Lower lobe of right lung (tissue), 2 donors: ENCODE measurements around the gene TDP1. TPM values are rescaled to one million over a fixed set of nuclear protein-coding genes. Genes with fewer than 3 reads are reported as not detected.

ENCODE experiments used
- ATAC-seq, 2 donors: fragments of 200-7000 bp; cut with Tn5 transposase; one replicate each; pipeline ENCODE4 v1.9.1; 2020 to 2022; ENCODE audit warnings: mild to moderate bottlenecking in 2 of 2, moderate library complexity in 2 of 2
- DNase-seq: peaks from one replicate; pipeline ENCODE4 v3.0.0-alpha.2; 2020
- H3K27ac ChIP-seq: fragments of 200-600 bp; one replicate; pipeline ENCODE4 v1.8.0; 2022
- H3K27me3 ChIP-seq: fragments of 200-600 bp; one replicate; pipeline ENCODE4 v1.8.0; 2022; ENCODE audit warnings: low read depth
- H3K36me3 ChIP-seq: fragments of 200-600 bp; one replicate; pipeline ENCODE4 v1.8.0; 2022; ENCODE audit warnings: mild to moderate bottlenecking
- H3K4me1 ChIP-seq: fragments of 200-600 bp; one replicate; pipeline ENCODE4 v1.8.0; 2022
- H3K4me3 ChIP-seq: fragments of 200-600 bp; one replicate; pipeline ENCODE4 v1.8.0; 2022; ENCODE audit warnings: mild to moderate bottlenecking
- H3K9me3 ChIP-seq: fragments of 200-600 bp; one replicate; pipeline ENCODE4 v1.8.0; 2022
- CTCF ChIP-seq: fragments of 200-600 bp; IDR thresholded peaks from one replicate; pipeline ENCODE4 v1.8.0; 2022; ENCODE audit warnings: antibody characterized with exemption, mild to moderate bottlenecking
- intact Hi-C: fragments of 100-400 bp; cut with DNase I; formaldehyde crosslinking; loops from one replicate; pipeline ENCODE4 v1.11.0; 2022
- total RNA-seq: library from RNA; stranded (reverse); fragmentation: NEBNext Ultra II Directional; extraction: Animal tissue kit (Norgen Biotek cat#: 25700); gene quantifications from one replicate; pipeline ENCODE4 v1.2.1, GENCODE V29; 2021
- donor health status: DM: no; HTN: yes; CAD: no; lungs with severe emphysema.

The TDP1 gene
- total RNA-seq, 1 donor from 2014 or later: 9.6 TPM

- Histone ChIP-seq H3K27me3 (peaks cover 65% of the 10 kb centered on the region), H3K36me3 (no peaks in the 10 kb centered on the region), H3K4me3 (peak overlapping the region; percentile 51), H3K27ac (no peak overlapping the region), H3K4me1 (peaks cover 33% of the 10 kb centered on the region), H3K9me3 (no peaks in the 10 kb centered on the region)
- no peak for TF ChIP-seq CTCF
- intact Hi-C loops: no loop called here
- no peak for DNase-seq
- ATAC-seq: peak; percentile 25 to 30
Measured at GRCh38 chr14:90060965-90061684, 105.4 kb downstream of the TDP1 start.

GRCh38 chr14:90061685-90062126 is 106.0 kb downstream of the TDP1 start, which contains the start of gene KCNK13:
Gene KCNK13, plus strand, starts transcription at chr14:90061994. Its CDS starts 212 bp downstream, at chr14:90062206.
- no peaks in the 10 kb centered on the region for H3K36me3 ChIP-seq
- peaks cover 33% of the 10 kb centered on the region for H3K4me1 ChIP-seq
- peak within 1 kb of the TSS; percentile 51 for H3K4me3 ChIP-seq
- peak; percentile 58 for DNase-seq
- ATAC-seq: peak; percentile 49 to 54
- peaks cover 64% of the 10 kb centered on the region for H3K27me3 ChIP-seq
- intact Hi-C loops: no loop called here
- TF ChIP-seq CTCF: no peak
- no peaks in the 10 kb centered on the region for H3K9me3 ChIP-seq
- H3K27ac ChIP-seq: no peak within 1 kb of the TSS

GRCh38 chr14:90062127-90062794 is 106.5 kb downstream of the TDP1 start:
- ATAC-seq: peak; percentile 40 to 46
- Histone ChIP-seq H3K9me3 (no peaks in the 10 kb centered on the region), H3K4me3 (peak overlapping the region; percentile 51), H3K27me3 (peaks cover 64% of the 10 kb centered on the region), H3K4me1 (peaks cover 33% of the 10 kb centered on the region), H3K27ac (no peak overlapping the region), H3K36me3 (no peaks in the 10 kb centered on the region)
- no peak for DNase-seq
- TF ChIP-seq CTCF: no peak
- intact Hi-C loops: no loop called here

GRCh38 chr14:90062822-90063539 is 107.3 kb downstream of the TDP1 start:
- H3K9me3 ChIP-seq: no peaks in the 10 kb centered on the region
- no peak overlapping the region for H3K27ac ChIP-seq
- H3K4me1 ChIP-seq: peaks cover 33% of the 10 kb centered on the region
- DNase-seq (no peak), ATAC-seq (no peak)
- peak overlapping the region; percentile 51 for H3K4me3 ChIP-seq
- H3K36me3 ChIP-seq: no peaks in the 10 kb centered on the region
- no peak for TF ChIP-seq CTCF
- intact Hi-C loops: no loop called here
- peaks cover 61% of the 10 kb centered on the region for H3K27me3 ChIP-seq

GRCh38 chr14:90072350-90072749 is 116.6 kb downstream of the TDP1 start:
- H3K4me3 ChIP-seq: no peak overlapping the region
- intact Hi-C loops: no loop called here
- no peak for TF ChIP-seq CTCF
- ATAC-seq (no peak), DNase-seq (no peak)
- H3K4me1 ChIP-seq: no peaks in the 10 kb centered on the region
- H3K27me3 ChIP-seq: peaks cover 16% of the 10 kb centered on the region
- no peaks in the 10 kb centered on the region for H3K36me3 ChIP-seq
- H3K27ac ChIP-seq: no peak overlapping the region
- H3K9me3 ChIP-seq: no peaks in the 10 kb centered on the region
